Eye (tissue), 1 donor: Measurements from ENCODE around the gene NXT1.
"Not testable (repeated sequence)": the region's sequence is repeated elsewhere in the genome, so short reads cannot be mapped to it uniquely, and the experiment has no call there.

Experiments used
- DNase-seq: peaks from one replicate; pipeline ENCODE4 v3.0.0-alpha.2; 2015

The NXT1 gene

DNA sequence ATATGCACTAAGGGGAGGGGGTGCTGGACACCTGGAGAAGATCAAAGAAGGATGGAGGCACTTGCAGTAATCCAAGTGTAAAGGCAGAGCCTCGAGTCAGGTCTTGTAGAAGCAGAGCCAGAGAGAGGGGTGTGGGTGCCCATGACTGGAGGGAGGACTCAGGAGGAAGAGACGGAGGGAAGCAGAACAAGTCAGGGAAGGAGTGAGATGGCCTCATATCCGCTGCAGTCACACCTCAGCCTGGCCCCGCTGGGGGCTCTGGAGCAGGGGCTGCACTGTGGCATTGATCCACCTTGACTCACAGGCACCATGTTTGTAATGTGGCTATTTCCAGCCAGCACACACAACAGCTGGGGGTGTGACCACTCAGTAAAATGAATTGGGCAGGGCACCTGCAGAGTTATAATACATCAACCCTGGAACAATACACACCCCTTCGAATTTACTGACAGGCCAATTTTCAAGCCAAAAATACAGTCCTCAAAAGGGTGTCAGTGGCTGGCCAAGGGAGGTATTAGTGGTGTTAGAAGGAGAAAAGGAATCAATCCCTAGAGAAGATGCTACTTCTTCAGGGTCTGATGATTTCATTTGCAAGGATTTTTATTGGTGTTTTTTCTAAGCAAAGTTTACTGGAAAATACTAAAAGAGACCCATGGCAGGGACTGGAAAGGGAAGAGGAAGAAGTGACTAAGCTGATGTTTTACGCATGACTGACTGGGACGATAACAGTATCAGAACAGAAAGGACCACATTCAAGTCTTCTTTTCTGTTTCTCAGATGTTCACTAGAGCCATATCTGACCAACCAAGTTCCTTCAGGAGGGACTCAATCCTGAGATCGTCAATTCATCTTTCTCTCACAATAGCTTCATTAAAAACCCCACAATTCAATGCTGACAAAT is 18.9 kb upstream of the NXT1 start:
- no peak for DNase-seq

GRCh38 chr20:23332467-23332866 is 18.1 kb upstream of the NXT1 start:
- no peak for DNase-seq

DNA sequence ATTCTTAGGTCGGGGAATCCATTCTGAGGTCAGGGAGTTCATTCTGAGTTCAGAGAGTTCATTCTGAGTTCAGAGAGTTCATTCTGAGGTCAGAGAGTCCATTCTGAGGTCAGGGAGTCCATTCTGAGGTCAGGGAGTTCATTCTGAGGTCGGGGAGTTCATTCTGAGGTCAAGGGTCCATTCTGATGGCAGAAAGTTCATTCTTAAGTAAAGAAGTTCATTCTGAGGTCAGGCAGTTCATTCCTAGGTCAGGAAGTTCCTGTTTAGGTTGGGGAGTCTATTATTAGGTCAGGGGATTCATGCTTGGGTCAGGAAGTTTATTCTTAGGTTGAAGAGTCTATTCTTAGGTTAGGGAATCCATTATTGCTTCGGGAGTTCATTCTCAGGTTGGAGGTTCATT is 16.5 kb upstream of the NXT1 start:
- DNase-seq, result peak; percentile 48

- no peak for DNase-seq
Observed at GRCh38 chr20:23335521-23335920, 15.1 kb upstream of the NXT1 start.

DNA sequence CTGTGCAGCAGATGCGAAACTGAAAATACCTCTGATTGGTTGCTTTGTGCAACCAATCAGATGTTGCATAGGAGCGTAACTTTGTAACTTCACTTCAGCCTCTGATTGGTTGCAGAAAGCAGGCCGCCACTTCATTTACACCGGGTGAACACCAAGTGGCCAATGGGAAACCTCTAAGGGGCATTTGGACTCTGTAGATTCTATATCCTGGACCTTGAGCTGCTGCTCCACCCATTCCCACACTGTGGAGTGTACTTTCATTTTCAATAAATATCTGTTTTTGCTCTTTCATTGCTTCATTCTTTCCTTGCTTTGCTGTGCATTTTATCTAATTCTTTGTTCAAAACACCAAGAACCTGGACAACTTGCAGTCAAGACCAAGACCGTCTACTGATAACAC is 14.1 kb upstream of the NXT1 start:
- no peak for DNase-seq

GRCh38 chr20:23337312-23337711 is 13.3 kb upstream of the NXT1 start:
- no peak for DNase-seq

DNA sequence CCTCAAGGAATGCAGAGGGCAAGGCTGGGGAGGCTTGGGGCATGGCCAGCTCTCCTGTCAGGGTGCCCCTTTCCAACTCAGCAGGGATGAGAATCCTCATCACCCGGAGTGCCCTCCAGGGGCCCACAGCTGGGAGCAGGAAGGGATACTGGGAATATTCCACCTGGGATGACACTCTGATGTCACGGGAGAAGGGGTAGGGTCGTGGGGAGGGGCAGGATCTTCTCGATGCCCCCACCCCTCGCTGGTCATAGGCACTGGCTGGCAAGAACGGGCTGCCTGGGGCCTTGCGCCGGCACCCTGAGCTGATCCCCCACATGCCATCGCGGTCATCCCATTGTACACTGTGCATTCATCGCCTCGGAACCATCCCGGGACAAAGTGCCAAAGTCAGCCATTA is 10.6 kb upstream of the NXT1 start:
- DNase-seq, result no peak

GRCh38 chr20:23340524-23340923 is 10.1 kb upstream of the NXT1 start:
- peak; percentile 89 for DNase-seq

DNA sequence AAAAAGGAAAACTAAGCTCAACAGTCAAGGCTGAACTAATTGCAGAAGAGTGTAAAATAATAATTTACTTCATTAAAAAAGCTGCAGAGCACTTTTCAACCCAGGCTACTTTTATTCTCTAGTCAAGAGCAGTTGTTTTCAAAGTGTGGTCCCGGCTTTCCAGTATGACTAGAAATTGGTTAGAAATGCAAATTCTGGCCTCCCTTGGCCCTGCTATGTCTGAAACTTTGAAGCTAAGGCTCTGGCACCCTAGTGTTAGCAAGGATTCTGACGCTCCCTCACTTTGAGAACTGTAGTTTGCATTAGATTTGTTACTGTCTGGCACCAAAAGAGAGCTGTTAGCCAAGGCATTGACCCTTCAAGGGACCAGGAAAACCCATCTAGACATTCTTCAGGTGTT is 9.5 kb upstream of the NXT1 start:
- DNase-seq, result no peak

DNA sequence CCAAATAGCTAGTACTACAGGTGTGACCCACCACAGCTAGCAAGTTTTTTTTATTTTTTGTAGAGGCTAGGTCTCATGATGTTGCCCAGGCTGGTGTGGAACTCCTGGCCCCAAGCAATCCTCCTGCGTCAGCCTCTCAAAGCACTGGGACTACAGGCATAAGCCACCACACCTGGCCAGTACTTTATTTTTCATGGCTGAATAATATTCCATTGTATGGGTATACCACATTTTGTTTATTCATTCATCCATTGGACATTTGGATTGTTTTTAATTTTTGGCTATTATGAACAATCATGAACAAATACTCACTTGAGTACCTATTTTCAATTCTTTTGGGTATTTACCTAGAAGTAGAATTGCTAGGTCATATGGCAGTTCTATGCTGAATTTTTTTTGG is 7.0 kb upstream of the NXT1 start:
- DNase-seq, result no peak

DNA sequence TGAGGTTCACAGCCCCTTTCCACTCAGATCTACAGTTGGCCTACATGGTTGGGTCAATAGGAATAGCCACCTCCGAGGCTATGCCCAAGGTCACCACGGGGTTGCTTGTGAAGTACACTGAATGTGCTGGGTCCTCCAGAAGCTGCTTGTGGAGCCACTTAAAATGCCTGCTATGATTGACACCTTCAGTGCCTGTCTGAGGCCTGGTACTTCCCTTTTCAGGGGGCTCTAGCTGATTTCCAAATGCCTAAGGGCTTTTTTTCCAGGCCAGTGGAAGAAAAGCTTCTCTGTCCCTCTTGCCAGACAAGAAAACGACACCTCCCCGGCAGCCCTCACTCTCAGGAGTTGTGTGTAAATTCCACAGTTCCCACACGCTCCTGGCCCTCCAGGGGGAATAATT is 6.3 kb upstream of the NXT1 start:
- DNase-seq, result no peak

DNA sequence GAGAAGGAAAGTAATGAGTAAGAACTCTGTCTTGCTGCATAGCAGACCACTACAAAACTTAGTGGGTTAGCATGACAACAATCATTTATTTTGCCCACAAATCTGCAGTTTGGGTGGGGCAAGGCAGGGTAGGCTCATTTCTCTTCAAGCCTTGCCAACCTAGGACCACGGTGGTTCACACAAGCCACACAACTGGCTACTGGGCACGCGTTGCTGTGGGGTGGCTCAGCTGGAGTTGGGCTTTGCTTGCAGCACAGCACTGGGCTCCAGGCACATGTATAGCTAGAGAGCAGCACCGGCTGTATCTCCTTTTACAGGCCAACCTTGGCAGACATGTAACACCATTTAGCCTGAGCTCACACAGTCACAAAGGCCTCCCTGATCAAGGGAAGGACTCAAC is 4.6 kb upstream of the NXT1 start:
- no peak for DNase-seq

DNA sequence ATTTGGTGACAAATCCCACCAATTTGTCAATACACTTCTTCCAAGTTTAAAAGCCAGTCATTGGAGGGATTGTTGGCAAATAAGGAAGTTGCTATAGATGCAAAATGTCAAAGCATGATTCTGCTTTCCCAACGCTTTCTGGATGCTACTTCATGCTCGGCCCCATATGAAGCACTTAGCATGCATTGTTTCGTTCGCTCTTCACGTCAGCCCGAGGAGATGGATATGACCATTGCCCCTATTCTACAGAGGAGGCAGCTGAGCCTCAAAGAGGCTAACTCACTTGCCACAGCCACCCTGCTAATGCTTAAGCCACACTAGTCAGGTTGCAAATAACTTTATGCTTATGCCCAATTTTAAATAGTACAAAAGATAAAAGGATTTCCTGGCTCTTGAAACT is 2.8 kb upstream of the NXT1 start:
- DNase-seq, result no peak

DNA sequence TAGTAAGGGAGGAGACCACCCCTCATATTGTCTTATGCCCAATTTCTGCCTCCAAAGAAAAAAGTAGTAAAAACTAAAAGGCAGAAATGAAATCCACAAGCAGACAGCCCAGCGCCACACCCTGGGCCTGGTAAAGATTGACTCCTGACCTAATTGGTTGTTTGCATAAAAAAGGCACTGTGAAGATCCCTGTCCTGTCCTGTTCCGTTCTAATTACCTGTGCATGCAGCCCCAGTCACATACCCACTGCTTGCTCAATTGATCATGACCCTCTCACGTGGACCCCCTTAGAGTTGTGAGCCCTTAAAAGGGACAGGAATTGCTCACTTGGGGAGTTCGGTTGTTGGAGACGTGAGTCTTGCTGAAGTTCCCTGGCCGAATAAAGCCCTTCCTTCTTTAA is 2.1 kb upstream of the NXT1 start:
- not testable (repeated sequence) for DNase-seq

GRCh38 chr20:23349338-23350195 is 1.0 kb upstream of the NXT1 start:
- DNase-seq, result no peak

- DNase-seq, result peak; percentile 82
Observed at GRCh38 chr20:23350904-23351838, 580 bp downstream of the NXT1 start.

DNA sequence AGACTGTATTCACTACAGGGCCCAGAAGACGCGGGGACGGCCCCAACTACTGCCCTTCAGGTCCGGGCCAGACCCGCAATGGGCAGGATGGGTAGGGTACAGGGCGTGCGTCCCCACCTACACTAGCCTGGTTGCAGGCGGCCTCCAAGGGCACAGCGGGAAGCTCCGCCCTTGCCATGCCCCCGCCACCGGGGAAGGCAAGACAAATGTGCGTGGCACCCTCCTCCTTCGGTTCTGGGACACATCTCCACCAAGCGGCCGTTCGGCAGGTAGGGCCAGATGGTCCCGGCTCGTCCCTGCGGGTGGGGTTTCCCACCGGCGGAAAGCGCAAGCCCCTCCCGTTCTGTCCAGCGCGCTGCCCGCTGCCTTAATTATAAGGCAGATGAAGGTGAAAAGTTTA is 5.6 kb downstream of the NXT1 start:
- DNase-seq, result no peak

DNA sequence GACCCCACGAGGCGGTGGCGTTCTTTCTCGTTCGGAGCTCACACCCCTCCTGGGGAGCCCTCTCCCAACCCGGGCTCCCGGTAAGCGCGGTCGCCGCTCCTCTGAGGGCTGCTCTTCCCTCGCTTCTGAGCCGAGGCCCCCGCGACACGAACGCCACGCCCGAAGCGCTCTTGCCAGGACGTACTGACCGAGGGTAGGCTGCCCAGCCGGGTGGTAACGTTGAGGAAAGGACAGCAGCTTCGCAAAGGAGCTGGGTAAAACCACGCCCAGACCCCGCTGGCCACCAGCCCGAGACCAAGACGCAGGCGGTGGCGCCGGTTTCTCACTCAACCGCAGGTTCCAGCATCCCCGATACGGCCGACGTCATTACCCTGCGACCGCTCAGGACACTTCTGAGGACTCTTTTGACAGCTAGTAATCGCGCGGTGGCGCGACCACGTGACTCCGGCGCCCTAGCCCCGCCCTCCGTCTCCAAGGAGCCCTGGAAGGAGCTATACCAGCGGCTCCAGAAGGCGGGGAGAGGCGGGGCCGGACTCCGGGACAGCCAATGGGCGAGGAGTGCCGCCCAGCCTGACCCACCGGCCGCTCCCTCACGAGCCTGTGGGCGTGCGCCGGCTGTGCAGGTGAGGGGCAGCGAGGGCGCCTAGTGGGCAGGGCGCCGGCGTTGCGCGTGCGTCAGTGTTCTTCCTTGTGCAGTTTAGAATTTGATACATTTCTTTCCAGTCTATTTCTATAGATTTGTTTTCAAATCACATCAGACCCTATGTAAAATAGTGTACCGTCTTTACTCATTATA is 7.4 kb downstream of the NXT1 start:
- DNase-seq, result peak; percentile 99

DNA sequence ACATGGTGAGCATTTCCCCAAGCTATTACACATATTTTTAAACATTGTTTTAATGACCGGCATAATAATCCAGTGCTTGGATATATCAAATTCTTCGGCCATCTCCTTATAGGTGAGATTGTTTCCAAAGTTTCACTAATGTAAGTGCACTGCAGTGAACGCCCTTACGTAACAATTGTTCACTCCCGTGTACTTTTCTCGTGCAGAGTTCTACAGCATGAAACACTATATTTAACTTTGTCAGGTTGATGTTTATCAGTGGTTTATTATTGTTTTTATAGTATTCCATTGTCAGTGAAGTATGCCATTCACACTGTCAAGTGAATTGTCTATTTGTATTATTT is 7.9 kb downstream of the NXT1 start:
- DNase-seq, result no peak

DNA sequence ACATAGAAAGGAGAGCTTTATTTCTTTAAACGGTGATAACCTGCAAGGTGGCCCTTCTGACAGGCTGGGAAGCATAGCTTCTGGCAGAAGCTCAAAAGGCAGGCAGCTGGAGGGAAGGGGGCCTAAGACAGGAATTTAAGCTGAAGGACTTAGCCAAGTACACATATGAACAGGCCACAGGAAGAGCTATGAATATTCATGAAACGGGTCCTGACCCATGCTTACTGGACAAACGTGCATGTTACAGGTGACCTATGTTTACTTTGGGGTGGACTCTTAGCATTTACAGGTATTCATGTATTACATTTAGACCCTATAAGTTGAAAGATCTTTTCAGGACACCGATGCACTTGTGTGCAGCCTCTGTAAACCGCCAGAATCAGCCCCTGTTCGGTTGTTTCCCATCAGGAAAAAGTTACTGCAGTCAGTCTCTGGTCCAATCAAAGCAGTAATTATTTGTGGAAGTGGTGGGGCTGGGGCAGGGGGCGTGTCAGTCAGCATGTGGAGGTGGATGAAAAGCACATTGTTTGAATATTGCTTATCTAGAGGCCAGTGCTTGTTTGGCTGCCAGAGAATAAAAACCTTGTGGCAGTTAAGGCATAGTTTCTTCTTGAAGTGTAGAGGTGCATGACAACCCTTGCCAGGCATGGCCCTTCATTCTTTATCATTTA is 8.5 kb downstream of the NXT1 start:
- peak; percentile 18 for DNase-seq

DNA sequence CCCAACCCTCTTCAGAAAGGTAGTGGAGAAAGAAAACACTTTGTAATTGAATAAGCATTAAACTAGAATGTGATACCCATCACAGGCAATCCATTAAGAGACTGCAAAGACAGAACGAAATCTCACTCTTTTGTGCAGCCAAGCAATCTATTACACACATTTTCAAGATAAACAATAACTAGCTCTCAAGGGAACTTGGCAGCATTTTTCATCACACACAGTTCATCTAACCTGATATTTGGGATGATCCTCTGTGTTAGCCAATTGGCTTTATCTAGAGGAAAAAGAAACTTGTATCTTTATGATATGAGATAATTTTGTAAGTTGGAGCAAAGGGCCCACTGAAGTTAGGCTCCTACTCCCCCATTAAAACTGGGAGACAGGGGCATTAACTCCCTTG is 9.9 kb downstream of the NXT1 start:
- no peak for DNase-seq

DNA sequence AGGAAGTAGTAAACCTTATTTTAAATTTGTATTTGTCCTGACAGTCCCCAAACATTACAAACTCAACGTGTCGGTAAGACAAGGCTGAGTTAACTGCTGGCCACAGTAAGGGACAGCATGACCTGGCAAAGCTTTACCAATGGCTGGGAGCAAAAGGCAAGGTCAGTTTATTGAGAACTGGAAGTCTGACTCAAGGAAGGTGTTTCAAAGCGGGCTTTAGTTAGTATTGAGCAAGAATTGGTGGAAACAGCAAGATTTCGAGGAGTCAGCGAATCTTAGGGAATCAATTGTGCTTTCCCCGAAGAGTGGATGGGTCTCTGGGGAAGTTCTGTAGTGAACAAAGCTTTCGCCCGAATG is 10.5 kb downstream of the NXT1 start:
- DNase-seq, result peak; percentile 68
